Left cardiac atrium (tissue), 4 donors: Measurements from ENCODE around the gene TPD52L1. TPM values are rescaled to one million over a fixed set of nuclear protein-coding genes. Genes with fewer than 3 reads are reported as not detected.

Source experiments
- ATAC-seq, 2 donors: fragments of 200-7000 bp; cut with Tn5 transposase; one replicate each; pipeline ENCODE4 v1.9.1; 2020; ENCODE audit warnings: mild to moderate bottlenecking in 2 of 2, moderate library complexity in 2 of 2
- DNase-seq: peaks from one replicate; pipeline ENCODE4 v3.0.0-alpha.2; 2020
- intact Hi-C, 2 donors: fragments of 100-400 bp; cut with DNase I; formaldehyde crosslinking; loops; one replicate each; pipeline versions ENCODE4 v1.14.1 to v1.15.1; 2022 to 2023
- total RNA-seq, 2 donors: library from RNA; stranded (reverse); fragmentation: NEBNext Ultra II Directional; extraction: Animal tissue kit (Norgen Biotek cat#: 25700); gene quantifications; one replicate each; pipeline ENCODE4 v1.2.1, GENCODE V29; 2021
- donor health status: DM: no; HTN: yes; CAD: no.
- donor health status: DM: no; HTN: yes; CAD: no; lungs with severe emphysema.
- donor health status: DM: yes; HTN: yes; CAD: no.
- donor health status: Dilated cardiomyopathy.

TPD52L1 gene
- total RNA-seq, 2 donors from 2014 or later, result 27.9 to 50.4 TPM

GRCh38 chr6:125197795-125198269 is 44.3 kb downstream of the TPD52L1 start:
- ATAC-seq (peak; percentile 94 to 95), DNase-seq (peak; percentile 78)
- intact Hi-C loops, result no loop called here

- ATAC-seq (peak; percentile 7 to 24), DNase-seq (no peak)
- intact Hi-C loops, result no loop called here
Observed at GRCh38 chr6:125198398-125198937, 44.9 kb downstream of the TPD52L1 start.

- ATAC-seq, result no peak
- DNase-seq, result no peak
- intact Hi-C loops, result no loop called here
Observed at GRCh38 chr6:125200941-125201340, 47.4 kb downstream of the TPD52L1 start.

GRCh38 chr6:125201961-125202729 is 48.6 kb downstream of the TPD52L1 start:
- ATAC-seq (peak in 1 of 2 donors; percentile 36), DNase-seq (peak; percentile 44)
- intact Hi-C loops, result no loop called here

GRCh38 chr6:125203395-125203794 is 49.8 kb downstream of the TPD52L1 start:
- ATAC-seq (no peak), DNase-seq (no peak)
- intact Hi-C loops, result no loop called here

- DNase-seq (no peak), ATAC-seq (peak in 1 of 2 donors; percentile 29)
- intact Hi-C loops, result no loop called here
Observed at GRCh38 chr6:125205931-125206330, 52.4 kb downstream of the TPD52L1 start.

- intact Hi-C loops, result no loop called here
- DNase-seq (no peak), ATAC-seq (no peak)
Observed at GRCh38 chr6:125206389-125206788, 52.8 kb downstream of the TPD52L1 start.

- intact Hi-C loops, result no loop called here
- ATAC-seq, result no peak
Observed at GRCh38 chr6:125207956-125208355, 54.4 kb downstream of the TPD52L1 start.

GRCh38 chr6:125208625-125209249 is 55.2 kb downstream of the TPD52L1 start:
- no peak for DNase-seq
- no peak for ATAC-seq
- intact Hi-C loops, result no loop called here

More at GRCh38 chr6:125207956-125208355, 54.4 kb downstream of the TPD52L1 start:
- DNase-seq, result no peak

- DNase-seq, result no peak
- no peak for ATAC-seq
- intact Hi-C loops, result no loop called here
Observed at GRCh38 chr6:125210667-125211066, 57.1 kb downstream of the TPD52L1 start.

- intact Hi-C loops, result no loop called here
- no peak for ATAC-seq
- DNase-seq, result no peak
Observed at GRCh38 chr6:125211352-125211751, 57.8 kb downstream of the TPD52L1 start.

- DNase-seq, result no peak
- intact Hi-C loops, result no loop called here
- no peak for ATAC-seq
Observed at GRCh38 chr6:125212377-125212776, 58.8 kb downstream of the TPD52L1 start.

- DNase-seq (no peak), ATAC-seq (peak in 1 of 2 donors; percentile 30)
- intact Hi-C loops, result no loop called here
Observed at GRCh38 chr6:125213939-125214338, 60.4 kb downstream of the TPD52L1 start.

- no peak for ATAC-seq
Observed at GRCh38 chr6:125215252-125215819, 61.8 kb downstream of the TPD52L1 start.

GRCh38 chr6:125216015-125216414 is 62.4 kb downstream of the TPD52L1 start:
- intact Hi-C loops, result no loop called here
- DNase-seq (no peak), ATAC-seq (no peak)

More at GRCh38 chr6:125215252-125215819, 61.8 kb downstream of the TPD52L1 start:
- DNase-seq, result no peak
- intact Hi-C loops, result no loop called here

- intact Hi-C loops, result no loop called here
- no peak for DNase-seq
Observed at GRCh38 chr6:125217369-125217768, 63.8 kb downstream of the TPD52L1 start.

GRCh38 chr6:125217992-125218391 is 64.4 kb downstream of the TPD52L1 start:
- ATAC-seq (no peak), DNase-seq (no peak)
- intact Hi-C loops, result no loop called here

More at GRCh38 chr6:125217369-125217768, 63.8 kb downstream of the TPD52L1 start:
- no peak for ATAC-seq

- intact Hi-C loops, result no loop called here
- DNase-seq (no peak), ATAC-seq (no peak)
Observed at GRCh38 chr6:125219361-125219895, 65.9 kb downstream of the TPD52L1 start.

- intact Hi-C loops, result no loop called here
- ATAC-seq (peak; percentile 79 to 90), DNase-seq (peak; percentile 49)
Observed at GRCh38 chr6:125220712-125221111, 67.1 kb downstream of the TPD52L1 start.
